Cardiac muscle cell (in vitro differentiated cells and primary cell): Measurements from ENCODE around the gene CEMIP. TPM values are rescaled to one million over a fixed set of nuclear protein-coding genes. Genes with fewer than 3 reads are reported as not detected.
A peak's percentile ranks its signal among the peaks of the same experiment; 100 is the strongest.

Experiments
- DNase-seq, 2 donors: peaks; one replicate each; pipeline versions ENCODE4 v3.0.0 to v3.0.0-alpha.2; 2010 to 2017; ENCODE audit warnings: low read depth in 1 of 2, low spot score in 1 of 2
- H3K27ac ChIP-seq: fragments of 200-600 bp; sonication (generic); 2 replicates; pipeline ENCODE4 v1.5.1; 2016
- H3K27me3 ChIP-seq: fragments of 200-600 bp; sonication (generic); 2 replicates; pipeline ENCODE4 v1.6.0; 2016; ENCODE audit warnings: control low read depth
- H3K36me3 ChIP-seq: fragments of 200-600 bp; sonication (generic); 2 replicates; pipeline ENCODE4 v1.5.1; 2016; ENCODE audit warnings: control low read depth
- H3K4me1 ChIP-seq: fragments of 200-600 bp; sonication (generic); 2 replicates; pipeline ENCODE4 v1.8.1; 2017; ENCODE audit warnings: low read depth, mild to moderate bottlenecking, mixed run types
- H3K4me3 ChIP-seq: fragments of 200-600 bp; sonication (generic); 2 replicates; pipeline ENCODE4 v1.5.1; 2016; ENCODE audit warnings: mild to moderate bottlenecking
- H3K9me3 ChIP-seq: fragments of 200-600 bp; sonication (generic); 2 replicates; pipeline ENCODE4 v1.5.1; 2017; ENCODE audit warnings: low read depth, mild to moderate bottlenecking, control low read depth
- polyA plus RNA-seq: library from polyadenylated mRNA; unstranded; fragments of >200 nt; fragmentation: Nextera tagmentation; extraction: Ambion mirVana; gene quantifications from 2 replicates; pipeline ENCODE4 v1.2.1, GENCODE V29; 2016
- total RNA-seq: library from RNA; depleted of rRNA; stranded (reverse); fragments of >200 nt; gene quantifications from 2 replicates; pipeline ENCODE4 v1.2.3, GENCODE V29; 2016
- TF ChIP-seq, protein P1 (sequence below): IDR thresholded peaks from 2 replicates; pipeline ENCODE4 v1.5.1; 2012; ENCODE audit warnings: low read depth, mild to moderate bottlenecking, low read length

CEMIP gene
- total and polyA plus RNA-seq, 2 experiments from 2014 or later, result 0.12 to 1.9 TPM

DNA sequence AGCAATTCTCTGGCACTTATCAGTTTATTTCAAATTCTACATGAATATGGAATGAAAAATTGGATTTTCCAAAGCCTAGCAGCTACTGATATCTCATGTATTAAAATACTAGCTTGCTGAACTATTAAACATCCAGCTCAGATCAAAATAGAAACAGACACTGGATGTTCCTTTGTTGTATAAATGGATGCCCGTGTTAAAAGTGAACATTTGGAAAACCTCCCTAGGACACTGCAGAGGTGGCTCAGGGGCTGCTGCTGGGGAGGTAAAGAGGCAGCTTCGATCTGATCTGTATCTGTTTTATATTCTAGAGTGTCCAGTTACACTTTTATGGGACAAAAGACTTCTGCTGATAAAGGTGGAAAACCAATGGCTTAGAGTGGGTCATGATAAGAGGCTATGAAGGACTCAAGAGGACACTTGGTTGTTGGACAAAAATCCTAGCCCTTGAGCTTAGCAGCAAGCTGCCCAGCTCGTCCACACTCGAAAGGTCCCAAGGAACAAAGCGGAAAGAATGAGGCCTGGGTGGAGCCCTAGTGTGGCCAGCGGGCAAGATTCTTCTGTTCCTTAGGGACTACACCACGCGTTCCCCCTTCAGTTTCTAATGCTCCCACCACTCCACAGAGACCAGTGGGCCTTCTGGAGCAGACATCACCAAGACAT is 200.5 kb downstream of the CEMIP start:
- no peak overlapping the region for H3K4me3 ChIP-seq
- H3K9me3 ChIP-seq, result no peaks in the 10 kb centered on the region
- no peaks in the 10 kb centered on the region for H3K4me1 ChIP-seq
- TF ChIP-seq, protein P1, sequence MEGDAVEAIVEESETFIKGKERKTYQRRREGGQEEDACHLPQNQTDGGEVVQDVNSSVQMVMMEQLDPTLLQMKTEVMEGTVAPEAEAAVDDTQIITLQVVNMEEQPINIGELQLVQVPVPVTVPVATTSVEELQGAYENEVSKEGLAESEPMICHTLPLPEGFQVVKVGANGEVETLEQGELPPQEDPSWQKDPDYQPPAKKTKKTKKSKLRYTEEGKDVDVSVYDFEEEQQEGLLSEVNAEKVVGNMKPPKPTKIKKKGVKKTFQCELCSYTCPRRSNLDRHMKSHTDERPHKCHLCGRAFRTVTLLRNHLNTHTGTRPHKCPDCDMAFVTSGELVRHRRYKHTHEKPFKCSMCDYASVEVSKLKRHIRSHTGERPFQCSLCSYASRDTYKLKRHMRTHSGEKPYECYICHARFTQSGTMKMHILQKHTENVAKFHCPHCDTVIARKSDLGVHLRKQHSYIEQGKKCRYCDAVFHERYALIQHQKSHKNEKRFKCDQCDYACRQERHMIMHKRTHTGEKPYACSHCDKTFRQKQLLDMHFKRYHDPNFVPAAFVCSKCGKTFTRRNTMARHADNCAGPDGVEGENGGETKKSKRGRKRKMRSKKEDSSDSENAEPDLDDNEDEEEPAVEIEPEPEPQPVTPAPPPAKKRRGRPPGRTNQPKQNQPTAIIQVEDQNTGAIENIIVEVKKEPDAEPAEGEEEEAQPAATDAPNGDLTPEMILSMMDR, result no peak
- no peak overlapping the region for H3K27ac ChIP-seq
- no peaks in the 10 kb centered on the region for H3K27me3 ChIP-seq
- peaks cover 3% of the 10 kb centered on the region for H3K36me3 ChIP-seq
- DNase-seq, result peak in 1 of 2 donors; percentile 31

GRCh38 chr15:80982205-80982604 is 203.0 kb downstream of the CEMIP start:
- H3K9me3 ChIP-seq, result no peaks in the 10 kb centered on the region
- no peak overlapping the region for H3K27ac ChIP-seq
- peaks cover 3% of the 10 kb centered on the region for H3K36me3 ChIP-seq
- TF ChIP-seq, protein P1, result no peak
- DNase-seq, result no peak
- H3K4me1 ChIP-seq, result peaks cover 4% of the 10 kb centered on the region
- no peak overlapping the region for H3K4me3 ChIP-seq
- no peaks in the 10 kb centered on the region for H3K27me3 ChIP-seq

- DNase-seq, result no peak
- H3K4me3 ChIP-seq, result no peak overlapping the region
- no peak overlapping the region for H3K27ac ChIP-seq
- H3K9me3 ChIP-seq, result no peaks in the 10 kb centered on the region
- peaks cover 4% of the 10 kb centered on the region for H3K4me1 ChIP-seq
- TF ChIP-seq, protein P1, result no peak
- H3K27me3 ChIP-seq, result no peaks in the 10 kb centered on the region
- H3K36me3 ChIP-seq, result peaks cover 3% of the 10 kb centered on the region
Measured at GRCh38 chr15:80982839-80983238, 203.7 kb downstream of the CEMIP start.

DNA sequence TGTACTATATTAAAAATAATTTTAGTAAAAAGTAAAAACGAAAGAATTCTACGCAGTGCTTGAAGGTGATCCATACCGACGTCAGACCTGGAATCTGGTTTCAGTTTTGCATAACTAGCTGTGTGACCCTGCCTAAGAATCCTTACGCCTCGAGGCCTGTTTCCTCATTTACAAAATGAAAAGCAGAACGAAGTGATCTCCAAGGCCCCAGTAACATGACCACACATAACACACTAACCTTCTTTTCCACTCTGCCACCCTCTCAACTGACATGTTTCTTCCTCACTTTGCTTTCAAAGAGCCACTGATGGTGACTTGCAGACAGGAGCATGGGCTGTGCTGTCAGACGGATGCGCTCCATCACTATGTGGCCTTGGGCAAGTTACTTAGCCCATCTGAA is 205.7 kb downstream of the CEMIP start:
- no peaks in the 10 kb centered on the region for H3K36me3 ChIP-seq
- no peaks in the 10 kb centered on the region for H3K9me3 ChIP-seq
- H3K4me1 ChIP-seq, result peaks cover 13% of the 10 kb centered on the region
- H3K27me3 ChIP-seq, result no peaks in the 10 kb centered on the region
- TF ChIP-seq, protein P1, result no peak
- no peak overlapping the region for H3K27ac ChIP-seq
- no peak for DNase-seq
- no peak overlapping the region for H3K4me3 ChIP-seq

GRCh38 chr15:80985981-80986380 is 206.8 kb downstream of the CEMIP start:
- Histone ChIP-seq H3K9me3 (no peaks in the 10 kb centered on the region), H3K36me3 (no peaks in the 10 kb centered on the region), H3K4me1 (peaks cover 13% of the 10 kb centered on the region), H3K4me3 (no peak overlapping the region), H3K27ac (no peak overlapping the region), H3K27me3 (no peaks in the 10 kb centered on the region)
- TF ChIP-seq, protein P1, result no peak
- DNase-seq, result no peak
